ENCODE data around the gene USP3.
"Not testable (repeated sequence)": the region's sequence is repeated elsewhere in the genome, so short reads cannot be mapped to it uniquely, and the experiment has no call there.

USP3 gene

DNA sequence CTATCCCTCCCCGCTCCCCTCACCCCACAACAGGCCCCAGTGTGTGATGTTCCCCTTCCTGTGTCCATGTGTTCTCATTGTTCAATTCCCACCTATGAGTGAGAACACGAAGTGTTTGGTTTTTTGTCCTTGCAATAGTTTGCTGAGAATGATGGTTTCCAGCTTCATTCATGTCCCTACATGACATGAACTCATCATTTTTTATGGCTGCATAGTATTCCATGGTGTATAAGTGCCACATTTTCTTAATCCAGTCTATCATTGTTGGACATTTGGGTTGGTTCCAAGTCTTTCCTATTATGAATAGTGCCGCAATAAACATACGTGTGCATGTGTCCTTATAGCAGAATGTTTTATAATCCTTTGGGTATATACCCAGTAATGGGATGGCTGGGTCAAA is 112.8 kb downstream of the USP3 start:
- DNase-seq, result not testable (repeated sequence)

DNA sequence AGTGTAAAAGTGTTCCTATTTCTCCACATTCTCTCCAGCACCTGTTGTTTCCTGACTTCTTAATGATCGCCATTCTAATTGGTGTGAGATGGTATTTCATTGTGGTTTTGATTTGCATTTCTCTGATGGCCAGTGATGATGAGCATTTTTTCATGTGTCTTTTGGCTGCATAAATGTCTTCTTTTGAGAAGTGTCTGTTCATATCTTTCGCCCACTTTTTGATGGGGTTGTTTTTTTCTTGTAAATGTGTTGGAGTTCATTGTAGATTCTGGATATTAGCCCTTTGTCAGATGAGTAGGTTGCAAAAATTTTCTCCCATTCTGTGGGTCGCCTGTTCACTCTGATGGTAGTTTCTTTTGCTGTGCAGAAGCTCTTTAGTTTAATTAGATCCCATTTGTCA is 113.2 kb downstream of the USP3 start:
- not testable (repeated sequence) for DNase-seq

DNA sequence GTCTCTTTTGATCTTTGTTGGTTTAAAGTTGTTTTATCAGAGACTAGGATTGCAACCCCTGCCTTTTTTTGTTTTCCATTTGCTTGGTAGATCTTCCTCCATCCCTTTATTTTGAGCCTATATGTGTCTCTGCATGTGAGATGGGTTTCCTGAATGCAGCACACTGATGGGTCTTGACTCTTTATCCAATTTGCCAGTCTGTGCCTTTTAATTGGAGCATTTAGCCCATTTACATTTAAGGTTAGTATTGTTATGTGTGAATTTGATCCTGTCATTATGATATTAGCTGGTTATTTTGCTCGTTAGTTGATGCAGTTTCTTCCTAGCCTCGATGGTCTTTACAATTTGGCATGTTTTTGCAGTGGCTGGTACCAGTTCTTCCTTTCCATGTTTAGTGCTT is 116.4 kb downstream of the USP3 start:
- DNase-seq, result not testable (repeated sequence)

DNA sequence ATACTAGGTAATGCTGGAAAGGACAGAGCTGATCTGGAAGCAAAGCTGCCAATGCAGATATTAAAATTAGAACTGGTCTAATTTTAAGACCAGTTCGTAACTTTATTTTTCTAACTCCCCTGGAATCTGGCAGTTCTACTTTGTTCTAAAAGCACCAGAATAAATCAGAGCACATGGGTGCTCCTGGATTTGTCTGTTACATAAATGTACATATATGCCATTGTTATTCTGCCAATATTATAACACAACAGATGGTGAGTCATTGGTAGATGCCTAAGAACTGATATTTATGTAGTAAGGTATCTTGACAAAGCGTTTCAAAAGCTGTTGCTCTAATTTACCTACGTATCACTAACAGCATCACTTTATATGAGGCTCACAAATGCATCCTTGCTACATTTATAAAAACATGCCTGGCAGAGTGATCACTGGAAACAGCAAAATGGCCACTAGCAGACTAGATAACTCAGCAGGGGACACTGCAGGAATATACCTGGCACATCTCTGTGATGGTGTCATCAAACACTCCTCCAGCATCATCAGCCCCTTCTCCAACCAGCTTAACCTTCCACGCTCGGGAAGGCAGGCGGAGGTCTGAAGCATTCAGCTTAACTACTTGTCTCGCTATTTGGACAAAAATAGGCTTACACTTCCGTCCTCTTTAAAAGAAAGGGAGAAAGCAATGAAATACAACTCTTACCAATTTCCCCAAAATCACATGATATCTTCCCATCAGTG is 119.0 kb downstream of the USP3 start:
- DNase-seq, result no peak

DNA sequence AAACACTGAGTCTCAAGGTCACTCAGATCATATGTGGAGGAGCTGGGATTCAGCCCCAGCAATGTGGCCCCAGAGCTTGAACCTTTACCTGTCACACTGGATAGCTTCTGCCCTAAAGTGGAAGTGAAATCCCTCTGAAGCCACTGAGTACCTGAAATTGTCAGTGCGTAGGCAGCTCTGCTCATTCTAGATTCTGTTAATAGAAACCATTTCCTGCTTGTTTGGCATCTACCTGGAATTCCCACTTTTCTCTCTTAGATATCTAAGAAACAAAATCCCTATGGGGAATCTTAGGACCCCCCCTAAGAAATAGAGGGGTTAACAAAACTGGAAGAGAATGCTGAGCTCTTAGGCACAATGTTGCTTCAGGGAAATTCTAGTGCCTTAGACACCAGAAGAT is 122.6 kb downstream of the USP3 start:
- no peak for DNase-seq

DNA sequence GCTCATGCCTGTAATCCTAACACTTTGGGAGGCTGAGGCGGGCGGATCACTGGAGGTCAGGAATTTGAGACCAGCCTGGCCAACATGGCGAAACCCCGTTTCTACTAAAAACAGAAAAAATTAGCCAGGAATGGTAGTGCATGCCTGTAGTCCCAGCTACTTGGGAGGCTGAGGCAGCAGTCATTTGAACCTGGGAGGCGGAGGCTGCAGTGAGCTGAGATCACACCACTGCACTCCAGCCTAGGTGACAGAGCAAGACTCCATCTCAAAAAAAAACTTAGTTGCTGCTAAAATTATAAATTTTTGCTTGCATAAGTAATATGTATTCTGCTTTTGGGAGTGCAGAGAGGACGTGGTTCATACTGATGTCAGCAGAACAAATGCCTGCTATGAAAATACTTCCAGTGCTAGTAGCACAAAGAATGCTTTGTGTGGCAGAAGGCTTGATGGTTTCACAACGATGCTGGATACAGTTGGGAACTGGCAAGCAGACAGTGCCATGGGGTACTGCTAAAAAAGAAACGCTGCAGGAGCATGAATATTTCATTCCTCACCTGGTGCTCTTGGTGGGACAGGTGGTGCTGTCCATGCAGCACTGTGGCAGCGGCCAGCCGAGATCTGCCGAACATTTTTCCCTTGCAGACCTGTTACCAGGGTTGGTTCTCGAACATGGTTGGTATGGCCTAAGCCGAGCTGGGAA is 123.9 kb downstream of the USP3 start:
- no peak for DNase-seq

DNA sequence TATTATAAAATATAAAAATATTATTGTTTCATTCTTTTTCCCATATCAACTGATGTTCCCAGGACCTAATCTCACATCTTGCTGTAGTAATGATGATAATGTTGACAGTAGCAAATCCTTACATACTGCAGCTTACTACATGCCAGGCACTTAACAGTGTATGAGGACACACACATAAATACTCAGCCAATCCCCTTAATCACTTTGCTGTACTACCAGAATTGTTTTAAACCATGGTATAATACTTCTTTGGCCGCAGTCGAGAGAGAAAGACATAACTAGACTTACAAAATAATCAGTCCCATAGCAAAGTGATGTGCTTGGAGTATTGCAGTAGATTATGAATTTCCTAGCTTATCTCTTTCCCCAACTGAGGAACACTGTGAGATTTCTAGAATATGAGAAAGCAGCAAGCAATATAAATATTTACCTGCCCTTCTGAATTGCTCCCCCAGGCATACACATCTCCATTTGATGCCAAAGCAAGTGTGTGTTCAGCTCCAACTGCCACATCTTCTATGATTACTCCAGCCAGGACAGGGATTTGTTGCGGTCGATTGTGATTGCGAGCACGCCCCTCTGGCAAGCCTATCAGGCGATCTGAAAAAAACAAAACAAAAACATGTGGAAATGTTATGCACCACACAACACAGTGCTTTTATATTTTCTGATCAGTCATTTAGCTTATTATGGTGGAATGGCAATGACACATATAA is 125.8 kb downstream of the USP3 start:
- DNase-seq, result no peak

DNA sequence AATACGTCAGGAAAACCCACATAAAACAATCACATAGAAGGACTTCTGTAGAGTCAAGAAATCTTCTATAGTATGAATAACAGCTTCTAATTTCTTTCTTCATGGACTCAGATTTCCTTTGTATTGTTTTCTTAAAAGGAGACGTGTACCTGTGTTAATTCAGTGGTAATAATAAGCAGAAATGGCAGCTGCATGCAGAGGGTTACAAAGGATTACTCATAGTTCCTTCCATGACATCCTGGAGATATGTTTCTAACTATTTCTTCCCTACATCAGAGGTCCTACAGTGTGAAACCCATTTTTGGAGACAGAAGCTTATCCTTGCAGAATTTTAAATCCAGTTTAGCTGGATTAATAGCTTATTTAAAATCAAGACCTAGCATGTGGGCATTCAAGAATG is 128.9 kb downstream of the USP3 start:
- DNase-seq, result no peak

DNA sequence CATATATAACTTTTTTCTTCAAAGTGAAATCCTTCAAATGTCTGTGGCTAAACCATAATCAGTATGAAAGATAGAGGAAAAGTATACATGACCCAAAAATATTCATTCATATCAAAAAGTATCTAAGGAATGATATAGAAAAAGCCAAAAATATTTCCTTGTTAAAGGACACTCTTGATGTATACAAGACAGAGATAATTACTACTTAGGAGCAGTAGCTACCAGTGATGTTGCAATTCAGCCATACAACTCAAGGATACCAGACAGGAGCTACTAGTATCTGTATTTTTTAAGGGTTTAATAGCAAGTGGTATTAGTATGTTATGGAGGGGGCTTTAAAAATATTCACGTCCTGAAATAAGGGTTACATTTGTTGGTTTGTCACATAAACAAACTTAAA is 129.8 kb downstream of the USP3 start:
- no peak for DNase-seq

DNA sequence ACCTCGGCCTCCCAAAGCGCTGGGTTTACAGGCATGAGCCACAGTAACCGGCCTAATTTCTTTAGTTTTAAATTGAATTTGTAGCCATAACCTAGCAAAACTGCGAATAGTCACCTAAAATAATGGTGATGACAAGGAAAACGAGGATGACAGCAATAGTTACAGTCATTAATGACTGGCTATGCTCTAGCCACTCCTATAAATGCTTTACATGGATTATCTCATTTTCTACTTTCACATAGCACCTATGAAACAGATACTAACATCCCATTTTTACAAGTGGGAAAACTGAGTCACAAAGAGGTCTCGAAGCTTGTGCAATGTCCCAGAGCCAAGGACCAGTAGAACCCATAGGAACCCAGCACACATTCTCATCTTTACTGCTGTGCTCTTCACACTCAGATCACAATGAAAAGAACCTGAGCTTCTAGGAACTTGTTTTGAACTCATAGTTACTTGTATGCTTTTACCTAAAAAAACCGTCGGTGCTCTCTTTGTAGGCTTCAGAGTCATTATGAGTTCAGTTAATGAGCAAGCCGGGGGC is 132.2 kb downstream of the USP3 start:
- DNase-seq, result no peak

DNA sequence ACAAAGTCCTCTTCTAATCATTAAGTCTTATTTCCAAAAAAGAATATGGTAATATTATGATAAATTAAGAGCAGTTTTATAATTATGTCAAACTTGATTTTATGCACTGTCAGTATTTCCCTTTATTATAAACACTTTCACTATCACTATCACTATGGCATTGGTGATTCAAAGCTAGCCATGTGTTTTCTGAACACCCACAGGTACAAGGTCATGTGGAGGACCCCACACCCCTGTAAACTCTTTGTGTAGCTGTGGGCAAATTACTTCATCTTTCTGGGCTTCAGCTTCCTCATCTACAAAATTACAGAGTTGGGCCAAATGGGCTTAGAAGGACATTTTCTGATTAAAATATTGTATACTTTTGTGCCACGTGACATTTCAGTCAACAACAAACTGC is 134.4 kb downstream of the USP3 start:
- no peak for DNase-seq

DNA sequence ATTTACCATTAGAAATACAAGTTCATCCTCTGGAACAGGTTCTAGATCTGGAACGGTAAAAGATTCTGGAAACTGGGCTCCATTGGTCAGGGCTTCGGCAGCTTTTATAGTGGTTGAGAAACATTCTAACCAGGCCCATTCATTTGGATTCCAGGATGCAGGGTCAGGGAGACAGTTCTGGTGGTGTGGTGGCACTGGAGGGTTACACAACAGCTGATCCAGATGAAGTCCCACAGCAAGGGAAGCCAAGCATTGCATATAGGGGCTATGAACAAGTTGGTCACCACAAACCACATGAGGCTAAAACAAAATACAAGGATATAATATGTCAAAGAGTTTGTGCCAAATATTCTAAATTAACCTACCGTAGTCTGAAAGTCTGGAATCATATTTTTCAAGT is 135.8 kb downstream of the USP3 start:
- DNase-seq, result no peak

Data from NCI-H1048 (cell line).